ENCODE results near the gene PCDHA13. TPM values are rescaled to one million over a fixed set of nuclear protein-coding genes. Genes with fewer than 3 reads are reported as not detected.

Gene PCDHA13
- total RNA-seq, 1 donor from 2014 or later = 2.6 TPM

- H3K4me3 Mint-ChIP-seq = peak overlapping the region; percentile 87
- DNase-seq (ENCODE audit: extremely low spot score, unreplicated experiment) = no peak
- H3K27ac Mint-ChIP-seq = no peak overlapping the region
- no peak for TF ChIP-seq CTCF (conservative IDR thresholded peaks at IDR 0.05)
- H3K27me3 Mint-ChIP-seq = no peaks in the 10 kb centered on the region
- H3K36me3 Mint-ChIP-seq = peaks cover 35% of the 10 kb centered on the region
- no peaks in the 10 kb centered on the region for H3K4me1 Mint-ChIP-seq (ENCODE audit: unreplicated experiment)
- H3K9me3 Mint-ChIP-seq = peaks cover 19% of the 10 kb centered on the region
These were observed 24.5 kb upstream of the PCDHA13 start for GRCh38 chr5:140857177-140857986.

- Mint-ChIP-seq H3K9me3 (peaks cover 19% of the 10 kb centered on the region), H3K27ac (no peak overlapping the region), H3K27me3 (no peaks in the 10 kb centered on the region), H3K4me1 (ENCODE audit: unreplicated experiment) (no peaks in the 10 kb centered on the region), H3K36me3 (peaks cover 35% of the 10 kb centered on the region), H3K4me3 (no peak overlapping the region)
- no peak for DNase-seq (ENCODE audit: extremely low spot score, unreplicated experiment)
- TF ChIP-seq CTCF (conservative IDR thresholded peaks at IDR 0.05) = no peak
These were observed 24.0 kb upstream of the PCDHA13 start for GRCh38 chr5:140857987-140858240.

GRCh38 chr5:140862441-140863295, 19.3 kb upstream of the PCDHA13 start:
- no peak overlapping the region for H3K4me3 Mint-ChIP-seq
- peaks cover 30% of the 10 kb centered on the region for H3K36me3 Mint-ChIP-seq
- peaks cover 10% of the 10 kb centered on the region for H3K9me3 Mint-ChIP-seq
- no peaks in the 10 kb centered on the region for H3K4me1 Mint-ChIP-seq (ENCODE audit: unreplicated experiment)
- DNase-seq (ENCODE audit: extremely low spot score, unreplicated experiment) = no peak
- H3K27me3 Mint-ChIP-seq = no peaks in the 10 kb centered on the region
- TF ChIP-seq CTCF (conservative IDR thresholded peaks at IDR 0.05) = no peak
- no peak overlapping the region for H3K27ac Mint-ChIP-seq

GRCh38 chr5:140868721-140869554, 13.0 kb upstream of the PCDHA13 start, which contains the start of gene PCDHA11:
PCDHA11 (plus strand) TSS chr5:140868957; CDS start chr5:140869104, 147 bp downstream.
- no peaks in the 10 kb centered on the region for H3K4me1 Mint-ChIP-seq (ENCODE audit: unreplicated experiment)
- no peaks in the 10 kb centered on the region for H3K27me3 Mint-ChIP-seq
- TF ChIP-seq CTCF (conservative IDR thresholded peaks at IDR 0.05) = peak; percentile 66
- peak within 1 kb of the TSS; percentile 87 for H3K4me3 Mint-ChIP-seq
- peaks cover 31% of the 10 kb centered on the region for H3K36me3 Mint-ChIP-seq
- H3K27ac Mint-ChIP-seq = peak within 1 kb of the TSS; percentile 74
- no peak for DNase-seq (ENCODE audit: extremely low spot score, unreplicated experiment)
- H3K9me3 Mint-ChIP-seq = peaks cover 9% of the 10 kb centered on the region

GRCh38 chr5:140869555-140869886, 12.4 kb upstream of the PCDHA13 start:
- no peaks in the 10 kb centered on the region for H3K4me1 Mint-ChIP-seq (ENCODE audit: unreplicated experiment)
- H3K4me3 Mint-ChIP-seq = peak overlapping the region; percentile 87
- H3K36me3 Mint-ChIP-seq = peaks cover 31% of the 10 kb centered on the region
- peak overlapping the region; percentile 74 for H3K27ac Mint-ChIP-seq
- peaks cover 9% of the 10 kb centered on the region for H3K9me3 Mint-ChIP-seq
- H3K27me3 Mint-ChIP-seq = no peaks in the 10 kb centered on the region
- DNase-seq (ENCODE audit: extremely low spot score, unreplicated experiment) = no peak
- TF ChIP-seq CTCF (conservative IDR thresholded peaks at IDR 0.05) = no peak

Data from type B pancreatic cell (in vitro differentiated cells).